Lower lobe of right lung (tissue), 2 donors: ENCODE results near the gene CCKAR. TPM values are rescaled to one million over a fixed set of nuclear protein-coding genes. Genes with fewer than 3 reads are reported as not detected.

Experiments used
- ATAC-seq, 2 donors: fragments of 200-7000 bp; cut with Tn5 transposase; one replicate each; pipeline ENCODE4 v1.9.1; 2020 to 2022; ENCODE audit warnings: mild to moderate bottlenecking in 2 of 2, moderate library complexity in 2 of 2
- DNase-seq: peaks from one replicate; pipeline ENCODE4 v3.0.0-alpha.2; 2020
- H3K27ac ChIP-seq: fragments of 200-600 bp; one replicate; pipeline ENCODE4 v1.8.0; 2022
- H3K27me3 ChIP-seq: fragments of 200-600 bp; one replicate; pipeline ENCODE4 v1.8.0; 2022; ENCODE audit warnings: low read depth
- H3K36me3 ChIP-seq: fragments of 200-600 bp; one replicate; pipeline ENCODE4 v1.8.0; 2022; ENCODE audit warnings: mild to moderate bottlenecking
- H3K4me1 ChIP-seq: fragments of 200-600 bp; one replicate; pipeline ENCODE4 v1.8.0; 2022
- H3K4me3 ChIP-seq: fragments of 200-600 bp; one replicate; pipeline ENCODE4 v1.8.0; 2022; ENCODE audit warnings: mild to moderate bottlenecking
- H3K9me3 ChIP-seq: fragments of 200-600 bp; one replicate; pipeline ENCODE4 v1.8.0; 2022
- intact Hi-C: fragments of 100-400 bp; cut with DNase I; formaldehyde crosslinking; loops from one replicate; pipeline ENCODE4 v1.11.0; 2022
- total RNA-seq: library from RNA; stranded (reverse); fragmentation: NEBNext Ultra II Directional; extraction: Animal tissue kit (Norgen Biotek cat#: 25700); gene quantifications from one replicate; pipeline ENCODE4 v1.2.1, GENCODE V29; 2021
- TF ChIP-seq, protein P1 (sequence below): fragments of 200-600 bp; IDR thresholded peaks from one replicate; pipeline ENCODE4 v1.8.0; 2022; ENCODE audit warnings: antibody characterized with exemption, mild to moderate bottlenecking
- donor health status: DM: no; HTN: yes; CAD: no; lungs with severe emphysema.

Gene CCKAR
- total RNA-seq, 1 donor from 2014 or later = not detected

- TF ChIP-seq, protein P1, sequence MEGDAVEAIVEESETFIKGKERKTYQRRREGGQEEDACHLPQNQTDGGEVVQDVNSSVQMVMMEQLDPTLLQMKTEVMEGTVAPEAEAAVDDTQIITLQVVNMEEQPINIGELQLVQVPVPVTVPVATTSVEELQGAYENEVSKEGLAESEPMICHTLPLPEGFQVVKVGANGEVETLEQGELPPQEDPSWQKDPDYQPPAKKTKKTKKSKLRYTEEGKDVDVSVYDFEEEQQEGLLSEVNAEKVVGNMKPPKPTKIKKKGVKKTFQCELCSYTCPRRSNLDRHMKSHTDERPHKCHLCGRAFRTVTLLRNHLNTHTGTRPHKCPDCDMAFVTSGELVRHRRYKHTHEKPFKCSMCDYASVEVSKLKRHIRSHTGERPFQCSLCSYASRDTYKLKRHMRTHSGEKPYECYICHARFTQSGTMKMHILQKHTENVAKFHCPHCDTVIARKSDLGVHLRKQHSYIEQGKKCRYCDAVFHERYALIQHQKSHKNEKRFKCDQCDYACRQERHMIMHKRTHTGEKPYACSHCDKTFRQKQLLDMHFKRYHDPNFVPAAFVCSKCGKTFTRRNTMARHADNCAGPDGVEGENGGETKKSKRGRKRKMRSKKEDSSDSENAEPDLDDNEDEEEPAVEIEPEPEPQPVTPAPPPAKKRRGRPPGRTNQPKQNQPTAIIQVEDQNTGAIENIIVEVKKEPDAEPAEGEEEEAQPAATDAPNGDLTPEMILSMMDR = no peak
- Histone ChIP-seq H3K4me3 (no peak overlapping the region), H3K4me1 (no peaks in the 10 kb centered on the region), H3K27ac (no peak overlapping the region), H3K36me3 (no peaks in the 10 kb centered on the region), H3K9me3 (no peaks in the 10 kb centered on the region), H3K27me3 (no peaks in the 10 kb centered on the region)
- ATAC-seq = no peak
- intact Hi-C loops = no loop called here
- no peak for DNase-seq
Measured at GRCh38 chr4:26525771-26526150, 35.5 kb upstream of the CCKAR start.

GRCh38 chr4:26525136-26525770 lies 35.0 kb upstream of the CCKAR start:
- intact Hi-C loops = no loop called here
- Histone ChIP-seq H3K9me3 (no peaks in the 10 kb centered on the region), H3K27ac (no peak overlapping the region), H3K36me3 (no peaks in the 10 kb centered on the region), H3K4me1 (no peaks in the 10 kb centered on the region), H3K4me3 (no peak overlapping the region), H3K27me3 (no peaks in the 10 kb centered on the region)
- no peak for ATAC-seq
- DNase-seq = no peak
- TF ChIP-seq, protein P1 = no peak

DNA sequence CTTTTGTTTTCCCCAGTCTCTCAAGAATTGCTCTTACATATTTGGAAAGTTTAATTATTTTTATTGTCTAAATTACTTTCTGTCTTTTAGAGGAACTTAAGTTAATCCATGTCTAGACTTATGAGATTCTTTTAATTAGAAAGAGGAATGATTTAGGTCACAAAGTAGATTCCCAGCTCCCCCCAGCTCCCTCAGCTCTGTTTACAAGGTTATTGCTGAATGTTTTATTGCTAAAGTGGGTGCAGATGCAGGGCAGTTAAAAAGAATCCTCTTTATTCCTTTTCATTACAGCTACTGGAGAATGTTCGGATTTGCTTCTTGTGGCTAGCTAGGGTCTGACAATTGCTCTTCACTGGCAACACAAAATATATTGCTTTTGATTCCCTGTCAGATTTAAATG lies 33.7 kb upstream of the CCKAR start:
- no peak overlapping the region for H3K27ac ChIP-seq
- H3K4me1 ChIP-seq = no peaks in the 10 kb centered on the region
- no peak for ATAC-seq
- no peaks in the 10 kb centered on the region for H3K36me3 ChIP-seq
- H3K4me3 ChIP-seq = no peak overlapping the region
- TF ChIP-seq, protein P1 = no peak
- DNase-seq = no peak
- intact Hi-C loops = no loop called here
- no peaks in the 10 kb centered on the region for H3K9me3 ChIP-seq
- H3K27me3 ChIP-seq = no peaks in the 10 kb centered on the region

DNA sequence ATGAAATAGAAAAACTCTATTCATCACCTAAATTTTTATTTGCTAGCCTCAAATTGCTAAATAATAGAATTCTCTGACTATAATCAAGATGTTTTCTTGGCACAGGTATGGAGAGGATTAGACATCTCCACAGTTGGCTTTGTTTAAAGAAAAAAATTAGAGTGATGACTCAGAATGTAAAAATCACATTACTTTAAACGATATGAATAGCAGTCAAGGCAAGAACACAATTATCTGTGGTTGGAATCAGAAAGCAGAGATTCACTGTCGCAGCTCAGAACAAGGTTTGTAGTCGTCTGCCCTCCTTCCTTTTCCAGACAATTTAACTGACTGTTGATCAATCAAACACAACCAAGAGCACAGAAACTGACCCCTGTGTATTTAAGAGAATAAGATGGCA lies 32.2 kb upstream of the CCKAR start:
- Histone ChIP-seq H3K4me1 (no peaks in the 10 kb centered on the region), H3K9me3 (no peaks in the 10 kb centered on the region), H3K36me3 (no peaks in the 10 kb centered on the region), H3K27me3 (no peaks in the 10 kb centered on the region), H3K4me3 (no peak overlapping the region), H3K27ac (no peak overlapping the region)
- DNase-seq = no peak
- TF ChIP-seq, protein P1 = no peak
- intact Hi-C loops = no loop called here
- no peak for ATAC-seq

- intact Hi-C loops = no loop called here
- DNase-seq = no peak
- TF ChIP-seq, protein P1 = no peak
Measured at GRCh38 chr4:26520728-26521450, 30.6 kb upstream of the CCKAR start.

More at GRCh38 chr4:26520728-26521450, 30.6 kb upstream of the CCKAR start:
- no peak for ATAC-seq
- Histone ChIP-seq H3K4me3 (no peak overlapping the region), H3K36me3 (no peaks in the 10 kb centered on the region), H3K4me1 (no peaks in the 10 kb centered on the region), H3K9me3 (no peaks in the 10 kb centered on the region), H3K27ac (no peak overlapping the region), H3K27me3 (no peaks in the 10 kb centered on the region)
